IPS-18a (cell line): Measurements from ENCODE around the gene LARP4B.

Source experiments
- H3K27ac ChIP-seq: one replicate; pipeline ENCODE4 v1.5.1; 2013; ENCODE audit warnings: low read length
- H3K27me3 ChIP-seq: one replicate; pipeline ENCODE4 v1.6.1; 2013; ENCODE audit warnings: mild to moderate bottlenecking, low read length; ENCODE audit not compliant: control insufficient read depth, insufficient read depth
- H3K36me3 ChIP-seq: one replicate; pipeline ENCODE4 v1.6.1; 2013; ENCODE audit warnings: low read depth, low read length; ENCODE audit not compliant: control insufficient read depth
- H3K4me1 ChIP-seq: one replicate; pipeline ENCODE4 v1.6.1; 2013; ENCODE audit warnings: low read depth, low read length; ENCODE audit not compliant: control insufficient read depth
- H3K4me3 ChIP-seq: one replicate; pipeline ENCODE4 v1.5.1; 2013; ENCODE audit warnings: low read length
- H3K9ac ChIP-seq: one replicate; pipeline ENCODE4 v1.6.1; 2013; ENCODE audit warnings: mild to moderate bottlenecking, low read length, moderate library complexity
- H3K9me3 ChIP-seq: one replicate; pipeline ENCODE4 v1.6.1; 2013; ENCODE audit warnings: low read depth, low read length; ENCODE audit not compliant: control insufficient read depth

Gene LARP4B

GRCh38 chr10:878895-879294 is 52.6 kb downstream of the LARP4B start:
- peaks cover 49% of the 10 kb centered on the region for H3K36me3 ChIP-seq
- H3K27ac ChIP-seq, result no peak overlapping the region
- H3K27me3 ChIP-seq, result no peaks in the 10 kb centered on the region

DNA sequence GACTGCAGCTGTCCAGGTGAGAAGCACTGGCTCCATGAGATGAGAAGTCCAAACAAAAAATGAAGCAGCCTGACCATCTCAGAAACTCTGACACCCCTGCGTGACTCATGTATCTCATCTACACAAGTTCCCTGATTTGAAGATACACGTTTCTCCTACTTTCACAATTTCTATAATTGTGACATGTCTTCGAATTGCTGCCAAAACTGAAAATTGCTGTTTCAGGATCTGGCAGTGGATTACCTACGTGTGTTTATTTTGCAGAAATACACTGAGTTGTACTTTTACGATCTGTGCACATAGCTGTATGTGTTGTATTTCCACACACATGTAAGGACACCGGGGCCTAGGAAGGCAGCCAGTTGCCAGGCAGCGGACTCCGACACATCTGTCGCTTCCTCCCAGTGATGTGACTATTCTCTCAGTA is 53.2 kb downstream of the LARP4B start:
- Histone ChIP-seq H3K9me3 (no peaks in the 10 kb centered on the region), H3K4me3 (no peak overlapping the region), H3K27ac (no peak overlapping the region), H3K27me3 (no peaks in the 10 kb centered on the region), H3K4me1 (no peaks in the 10 kb centered on the region), H3K9ac (no peak overlapping the region), H3K36me3 (peaks cover 48% of the 10 kb centered on the region)

More at GRCh38 chr10:878895-879294, 52.6 kb downstream of the LARP4B start:
- Histone ChIP-seq H3K9me3 (no peaks in the 10 kb centered on the region), H3K9ac (no peak overlapping the region), H3K4me1 (no peaks in the 10 kb centered on the region), H3K4me3 (no peak overlapping the region)

- peaks cover 37% of the 10 kb centered on the region for H3K36me3 ChIP-seq
- H3K27me3 ChIP-seq, result no peaks in the 10 kb centered on the region
- no peak overlapping the region for H3K9ac ChIP-seq
- no peaks in the 10 kb centered on the region for H3K9me3 ChIP-seq
- H3K4me3 ChIP-seq, result no peak overlapping the region
- H3K27ac ChIP-seq, result no peak overlapping the region
- no peaks in the 10 kb centered on the region for H3K4me1 ChIP-seq
Measured at GRCh38 chr10:876438-876837, 55.1 kb downstream of the LARP4B start.

DNA sequence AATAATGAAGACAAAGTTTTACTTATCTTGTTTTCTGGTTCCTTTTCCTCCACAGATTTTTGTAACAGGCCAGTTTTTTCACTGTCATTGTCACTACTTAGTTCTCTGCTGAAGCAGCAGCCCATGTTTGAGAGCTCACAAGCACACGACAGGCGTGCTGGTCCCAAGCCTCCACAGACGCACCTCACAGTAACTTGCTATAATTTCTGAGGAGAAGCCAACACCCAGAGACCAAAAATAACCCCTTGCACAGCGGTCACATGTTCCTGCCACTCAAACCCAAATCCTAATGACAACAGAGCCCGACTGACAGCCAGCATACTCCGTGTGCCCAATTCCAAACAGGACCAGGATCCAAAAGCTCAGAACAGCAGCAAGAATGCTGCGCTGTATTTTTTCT is 58.5 kb downstream of the LARP4B start:
- no peak overlapping the region for H3K27ac ChIP-seq
- H3K9ac ChIP-seq, result no peak overlapping the region
- H3K27me3 ChIP-seq, result no peaks in the 10 kb centered on the region
- H3K9me3 ChIP-seq, result no peaks in the 10 kb centered on the region
- H3K36me3 ChIP-seq, result peaks cover 16% of the 10 kb centered on the region
- H3K4me3 ChIP-seq, result no peak overlapping the region
- H3K4me1 ChIP-seq, result no peaks in the 10 kb centered on the region

- Histone ChIP-seq H3K4me3 (no peak overlapping the region), H3K27ac (no peak overlapping the region), H3K4me1 (no peaks in the 10 kb centered on the region), H3K36me3 (peaks cover 9% of the 10 kb centered on the region), H3K27me3 (no peaks in the 10 kb centered on the region), H3K9me3 (no peaks in the 10 kb centered on the region), H3K9ac (no peak overlapping the region)
Measured at GRCh38 chr10:871951-872403, 59.5 kb downstream of the LARP4B start.

- Histone ChIP-seq H3K9me3 (no peaks in the 10 kb centered on the region), H3K27me3 (no peaks in the 10 kb centered on the region), H3K4me3 (no peak overlapping the region), H3K4me1 (no peaks in the 10 kb centered on the region), H3K9ac (no peak overlapping the region), H3K36me3 (peaks cover 9% of the 10 kb centered on the region), H3K27ac (no peak overlapping the region)
Measured at GRCh38 chr10:870564-871166, 60.8 kb downstream of the LARP4B start.

DNA sequence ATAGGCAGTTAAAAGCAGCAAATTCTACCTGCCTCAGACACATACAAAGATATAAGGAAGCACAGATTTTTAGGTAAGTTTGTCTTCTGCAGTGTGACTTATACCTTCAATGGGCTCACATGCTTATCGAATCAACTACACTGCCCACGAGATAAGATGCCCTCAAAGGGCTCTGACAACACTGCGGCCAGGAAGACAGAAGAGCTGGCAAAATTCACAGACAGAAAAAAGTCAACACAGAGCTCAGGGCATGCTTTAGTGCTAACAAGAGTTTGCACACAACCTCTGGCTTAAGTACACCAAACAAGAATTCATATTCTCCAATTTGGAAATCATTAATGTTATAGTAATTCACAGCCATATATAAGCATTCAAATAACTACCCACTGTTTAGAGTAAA is 62.3 kb downstream of the LARP4B start:
- no peak overlapping the region for H3K9ac ChIP-seq
- no peaks in the 10 kb centered on the region for H3K27me3 ChIP-seq
- H3K4me1 ChIP-seq, result no peaks in the 10 kb centered on the region
- H3K4me3 ChIP-seq, result no peak overlapping the region
- H3K27ac ChIP-seq, result no peak overlapping the region
- H3K36me3 ChIP-seq, result peaks cover 7% of the 10 kb centered on the region
- H3K9me3 ChIP-seq, result no peaks in the 10 kb centered on the region

- H3K4me3 ChIP-seq, result no peak overlapping the region
- H3K27ac ChIP-seq, result no peak overlapping the region
- no peaks in the 10 kb centered on the region for H3K9me3 ChIP-seq
- H3K9ac ChIP-seq, result no peak overlapping the region
- peaks cover 13% of the 10 kb centered on the region for H3K36me3 ChIP-seq
- no peaks in the 10 kb centered on the region for H3K27me3 ChIP-seq
- H3K4me1 ChIP-seq, result no peaks in the 10 kb centered on the region
Measured at GRCh38 chr10:867807-868206, 63.7 kb downstream of the LARP4B start.

- Histone ChIP-seq H3K4me3 (no peak overlapping the region), H3K4me1 (no peaks in the 10 kb centered on the region), H3K27ac (no peak overlapping the region), H3K36me3 (peaks cover 15% of the 10 kb centered on the region), H3K27me3 (no peaks in the 10 kb centered on the region), H3K9ac (no peak overlapping the region), H3K9me3 (no peaks in the 10 kb centered on the region)
Measured at GRCh38 chr10:866577-866941, 64.9 kb downstream of the LARP4B start.

- H3K4me1 ChIP-seq, result no peaks in the 10 kb centered on the region
- H3K4me3 ChIP-seq, result no peak overlapping the region
- no peaks in the 10 kb centered on the region for H3K9me3 ChIP-seq
- H3K27ac ChIP-seq, result no peak overlapping the region
- no peaks in the 10 kb centered on the region for H3K27me3 ChIP-seq
- peaks cover 20% of the 10 kb centered on the region for H3K36me3 ChIP-seq
- no peak overlapping the region for H3K9ac ChIP-seq
Measured at GRCh38 chr10:865924-866576, 65.5 kb downstream of the LARP4B start.

GRCh38 chr10:865257-865656 is 66.2 kb downstream of the LARP4B start:
- no peaks in the 10 kb centered on the region for H3K9me3 ChIP-seq
- H3K27ac ChIP-seq, result no peak overlapping the region
- no peaks in the 10 kb centered on the region for H3K27me3 ChIP-seq
- H3K4me1 ChIP-seq, result no peaks in the 10 kb centered on the region
- H3K36me3 ChIP-seq, result peaks cover 25% of the 10 kb centered on the region
- H3K4me3 ChIP-seq, result no peak overlapping the region
- no peak overlapping the region for H3K9ac ChIP-seq

DNA sequence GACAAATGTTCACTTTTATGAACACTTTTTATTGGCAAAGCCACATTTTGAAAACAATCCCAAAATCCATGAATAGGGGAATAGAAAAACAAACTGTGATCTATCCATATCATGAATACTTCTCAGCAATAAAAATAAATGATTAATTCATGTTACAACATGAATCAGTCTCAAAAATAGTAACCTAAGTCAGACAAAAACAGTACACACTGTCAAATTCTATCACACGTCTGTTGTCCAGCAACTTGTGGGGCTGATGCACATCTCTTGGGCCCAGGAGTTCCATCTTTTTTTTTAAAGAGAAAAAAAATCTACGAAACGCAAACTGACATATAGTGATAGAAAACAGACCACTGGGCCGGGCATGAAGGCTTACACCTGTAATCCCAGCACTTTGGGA is 71.0 kb downstream of the LARP4B start:
- no peak overlapping the region for H3K27ac ChIP-seq
- no peaks in the 10 kb centered on the region for H3K27me3 ChIP-seq
- no peaks in the 10 kb centered on the region for H3K4me1 ChIP-seq
- H3K36me3 ChIP-seq, result peaks cover 34% of the 10 kb centered on the region
- H3K4me3 ChIP-seq, result no peak overlapping the region
- H3K9ac ChIP-seq, result no peak overlapping the region
- H3K9me3 ChIP-seq, result no peaks in the 10 kb centered on the region
